Mesendoderm (in vitro differentiated cells): Measurements from ENCODE around the gene SEMA6A.

Experiments used
- DNase-seq: peaks from one replicate; pipeline ENCODE4 v3.0.0; 2013
- H2AK5ac ChIP-seq: 2 replicates; pipeline ENCODE4 v1.6.1; 2013; ENCODE audit warnings: low read length, inconsistent platforms
- H2BK120ac ChIP-seq: 2 replicates; pipeline ENCODE4 v1.6.1; 2013; ENCODE audit warnings: low read depth, mild to moderate bottlenecking, low read length, moderate library complexity, mixed read lengths
- H2BK15ac ChIP-seq: replicated peaks from 2 replicates; pipeline ENCODE4 v1.6.1; 2013; ENCODE audit warnings: low read depth, mild to moderate bottlenecking, moderate library complexity
- H2BK5ac ChIP-seq: 2 replicates; pipeline ENCODE4 v1.6.1; 2013; ENCODE audit warnings: low read length, inconsistent platforms
- H3K18ac ChIP-seq: 2 replicates; pipeline ENCODE4 v1.6.1; 2013; ENCODE audit warnings: mild to moderate bottlenecking, low read length, mixed read lengths
- H3K23ac ChIP-seq: one replicate; pipeline ENCODE4 v1.6.1; 2013; ENCODE audit warnings: low read length
- H3K27ac ChIP-seq: 2 replicates; pipeline ENCODE4 v1.5.1; 2013; ENCODE audit warnings: low read depth, mild to moderate bottlenecking, inconsistent platforms, low read length, moderate library complexity
- H3K27me3 ChIP-seq: 2 replicates; pipeline ENCODE4 v1.6.1; 2013; ENCODE audit warnings: low read length, control low read depth, mild to moderate bottlenecking, inconsistent platforms; ENCODE audit not compliant: insufficient read depth, poor library complexity
- H3K36me3 ChIP-seq: 2 replicates; pipeline ENCODE4 v1.6.1; 2013; ENCODE audit warnings: low read length, inconsistent platforms; ENCODE audit not compliant: control insufficient read depth, insufficient read depth
- H3K4ac ChIP-seq: one replicate; pipeline ENCODE4 v1.6.1; 2013; ENCODE audit warnings: low read depth, mild to moderate bottlenecking, low read length, moderate library complexity
- H3K4me1 ChIP-seq: 2 replicates; pipeline ENCODE4 v1.6.1; 2013; ENCODE audit warnings: low read depth, low read length, inconsistent platforms; ENCODE audit not compliant: control insufficient read depth
- H3K4me2 ChIP-seq: 2 replicates; pipeline ENCODE4 v1.6.1; 2013; ENCODE audit warnings: low read length
- H3K4me3 ChIP-seq: 2 replicates; pipeline ENCODE4 v1.5.1; 2013; ENCODE audit warnings: mild to moderate bottlenecking, low read length
- H3K56ac ChIP-seq: one replicate; pipeline ENCODE4 v1.6.1; 2013; ENCODE audit warnings: low read length
- H3K79me1 ChIP-seq: 2 replicates; pipeline ENCODE4 v1.6.1; 2013; ENCODE audit warnings: low read length, inconsistent platforms
- H3K79me2 ChIP-seq: 2 replicates; pipeline ENCODE4 v1.6.1; 2013; ENCODE audit warnings: mild to moderate bottlenecking, low read length; ENCODE audit not compliant: control insufficient read depth, insufficient read depth
- H3K9ac ChIP-seq: 2 replicates; pipeline ENCODE4 v1.6.1; 2013; ENCODE audit warnings: low read length, inconsistent platforms
- H4K5ac ChIP-seq: one replicate; pipeline ENCODE4 v1.6.1; 2013; ENCODE audit warnings: low read length
- H4K8ac ChIP-seq: one replicate; pipeline ENCODE4 v1.6.1; 2013; ENCODE audit warnings: low read depth, mild to moderate bottlenecking, control low read depth, low read length, moderate library complexity
- WGBS: extraction: QIAGEN DNeasy Blood & Tissue Kit; methylation state at CpG from one replicate; pipeline ENCODE4 v1.1.7; 2013; ENCODE audit warnings: low lambda C conversion rate, missing lambda C conversion rate; ENCODE audit not compliant: insufficient coverage; ENCODE audit errors: extremely low coverage; 5-methylcytosine and 5-hydroxymethylcytosine counted together

The SEMA6A gene

GRCh38 chr5:116459301-116459700, 115.3 kb downstream of the SEMA6A start:
- Histone ChIP-seq H3K27ac (no peak overlapping the region), H3K23ac (no peak overlapping the region), H3K56ac (no peak overlapping the region), H2BK120ac (no peak overlapping the region), H3K18ac (no peak overlapping the region), H3K79me2 (no peaks in the 10 kb centered on the region), H3K4me3 (no peak overlapping the region), H4K8ac (no peak overlapping the region), H3K27me3 (no peaks in the 10 kb centered on the region), H4K5ac (no peak overlapping the region), H3K79me1 (no peaks in the 10 kb centered on the region), H2BK15ac (no peak overlapping the region), H2BK5ac (no peak overlapping the region), H2AK5ac (no peak overlapping the region), H3K36me3 (no peaks in the 10 kb centered on the region), H3K4ac (no peak overlapping the region), H3K9ac (no peak overlapping the region), H3K4me1 (peaks cover 3% of the 10 kb centered on the region), H3K4me2 (no peak overlapping the region)
- no CpG with 5 or more reads among the region's 2 CpGs for WGBS
- no peak for DNase-seq

- DNase-seq, result no peak
- Histone ChIP-seq H3K56ac (no peak overlapping the region), H3K36me3 (no peaks in the 10 kb centered on the region), H4K8ac (no peak overlapping the region), H3K23ac (no peak overlapping the region), H3K4ac (no peak overlapping the region), H2AK5ac (no peak overlapping the region), H3K27ac (no peak overlapping the region), H4K5ac (no peak overlapping the region), H3K79me1 (no peaks in the 10 kb centered on the region), H3K4me3 (no peak overlapping the region), H3K9ac (no peak overlapping the region), H3K27me3 (no peaks in the 10 kb centered on the region), H3K79me2 (no peaks in the 10 kb centered on the region), H3K18ac (no peak overlapping the region), H2BK5ac (no peak overlapping the region), H2BK120ac (no peak overlapping the region), H2BK15ac (no peak overlapping the region), H3K4me2 (no peak overlapping the region), H3K4me1 (peaks cover 15% of the 10 kb centered on the region)
- no CpG with 5 or more reads among the region's 4 CpGs for WGBS
Measured at GRCh38 chr5:116457062-116457461, 117.6 kb downstream of the SEMA6A start.

GRCh38 chr5:116456036-116456435, 118.6 kb downstream of the SEMA6A start:
- Histone ChIP-seq H3K4me2 (no peak overlapping the region), H3K9ac (no peak overlapping the region), H4K5ac (no peak overlapping the region), H3K18ac (no peak overlapping the region), H3K36me3 (no peaks in the 10 kb centered on the region), H4K8ac (no peak overlapping the region), H3K56ac (no peak overlapping the region), H2AK5ac (no peak overlapping the region), H3K4me3 (no peak overlapping the region), H3K4me1 (peaks cover 15% of the 10 kb centered on the region), H2BK15ac (no peak overlapping the region), H2BK5ac (no peak overlapping the region), H3K4ac (no peak overlapping the region), H3K27me3 (no peaks in the 10 kb centered on the region), H3K23ac (no peak overlapping the region), H2BK120ac (no peak overlapping the region), H3K79me2 (no peaks in the 10 kb centered on the region), H3K27ac (no peak overlapping the region), H3K79me1 (no peaks in the 10 kb centered on the region)
- DNase-seq, result no peak
- WGBS, result no CpG with 5 or more reads among the region's 1 CpG

- Histone ChIP-seq H3K9ac (no peak overlapping the region), H3K23ac (no peak overlapping the region), H3K4me1 (peaks cover 21% of the 10 kb centered on the region), H3K4me3 (no peak overlapping the region), H3K36me3 (no peaks in the 10 kb centered on the region), H4K5ac (no peak overlapping the region), H3K4ac (no peak overlapping the region), H2BK15ac (no peak overlapping the region), H3K56ac (no peak overlapping the region), H2BK5ac (no peak overlapping the region), H3K27ac (no peak overlapping the region), H3K27me3 (no peaks in the 10 kb centered on the region), H3K18ac (no peak overlapping the region), H2BK120ac (no peak overlapping the region), H4K8ac (no peak overlapping the region), H3K79me2 (no peaks in the 10 kb centered on the region), H3K4me2 (no peak overlapping the region), H2AK5ac (no peak overlapping the region), H3K79me1 (no peaks in the 10 kb centered on the region)
- DNase-seq, result no peak
- WGBS, result no CpG with 5 or more reads among the region's 5 CpGs
Measured at GRCh38 chr5:116455061-116455460, 119.6 kb downstream of the SEMA6A start.

GRCh38 chr5:116454417-116454927, 120.2 kb downstream of the SEMA6A start:
- no peak overlapping the region for H3K18ac ChIP-seq
- no peak overlapping the region for H3K4me2 ChIP-seq
- no peak overlapping the region for H3K27ac ChIP-seq
- no peak overlapping the region for H2BK5ac ChIP-seq
- H4K5ac ChIP-seq, result no peak overlapping the region
- H3K4ac ChIP-seq, result no peak overlapping the region
- no peak overlapping the region for H4K8ac ChIP-seq
- H3K36me3 ChIP-seq, result no peaks in the 10 kb centered on the region
- no peak overlapping the region for H2AK5ac ChIP-seq
- no peak overlapping the region for H3K9ac ChIP-seq
- peaks cover 22% of the 10 kb centered on the region for H3K4me1 ChIP-seq
- H3K79me1 ChIP-seq, result no peaks in the 10 kb centered on the region
- H2BK15ac ChIP-seq, result no peak overlapping the region
- no peaks in the 10 kb centered on the region for H3K27me3 ChIP-seq
- no CpG with 5 or more reads among the region's 9 CpGs for WGBS
- no peak overlapping the region for H3K4me3 ChIP-seq
- no peak overlapping the region for H2BK120ac ChIP-seq
- DNase-seq, result peak; percentile 47
- H3K56ac ChIP-seq, result peak overlapping the region; percentile 28
- no peaks in the 10 kb centered on the region for H3K79me2 ChIP-seq
- no peak overlapping the region for H3K23ac ChIP-seq

GRCh38 chr5:116453988-116454411, 120.6 kb downstream of the SEMA6A start:
- Histone ChIP-seq H3K4me3 (no peak overlapping the region), H2BK5ac (no peak overlapping the region), H3K56ac (no peak overlapping the region), H2AK5ac (no peak overlapping the region), H2BK120ac (no peak overlapping the region), H3K27ac (no peak overlapping the region), H3K36me3 (no peaks in the 10 kb centered on the region), H3K23ac (no peak overlapping the region), H3K4me1 (peaks cover 22% of the 10 kb centered on the region), H3K9ac (no peak overlapping the region), H3K4me2 (no peak overlapping the region), H3K4ac (no peak overlapping the region), H2BK15ac (no peak overlapping the region), H3K79me1 (no peaks in the 10 kb centered on the region), H3K27me3 (no peaks in the 10 kb centered on the region), H4K5ac (no peak overlapping the region), H3K79me2 (no peaks in the 10 kb centered on the region), H3K18ac (no peak overlapping the region), H4K8ac (no peak overlapping the region)
- no CpG with 5 or more reads among the region's 5 CpGs for WGBS
- DNase-seq, result no peak
